ENCODE measurements around the gene ZBTB17.

DNA sequence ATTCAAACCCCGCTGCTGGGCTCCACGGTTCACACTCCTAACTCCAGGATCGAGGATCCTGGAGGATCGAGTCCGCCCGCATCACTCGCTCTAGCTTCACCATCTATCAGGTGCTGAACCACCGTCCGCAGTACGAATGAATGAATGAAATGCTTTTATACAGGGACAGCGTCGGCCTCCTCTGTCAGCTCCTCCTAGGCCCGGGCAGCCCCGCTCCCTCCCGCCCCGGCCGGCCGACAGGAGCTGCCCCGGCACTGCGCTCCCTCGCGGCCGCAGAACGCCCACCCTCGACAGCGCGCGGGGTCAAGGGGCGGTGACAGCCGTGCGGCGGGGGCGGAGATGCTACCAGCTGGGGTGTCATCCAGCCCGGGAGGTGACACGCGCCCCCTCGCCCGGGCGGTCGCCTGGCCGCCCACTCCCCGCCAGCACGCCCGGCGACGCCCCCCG is 520 bp downstream of the ZBTB17 start:
- TF ChIP-seq POLR2A (IDR thresholded peaks at IDR 0.05) = no peak
- TF ChIP-seq CTCF (IDR thresholded peaks at IDR 0.05) = no peak

Measured in Peyer's patch (tissue), 4 donors.